GM23338 (cell line): ENCODE results near the gene AGXT2.

ENCODE experiments used
- CTCF ChIP-seq, 2 experiments: fragments of 200-600 bp in 1 of 2; sonication (generic) in 1 of 2; conservative IDR thresholded peaks; 2 replicates each; pipeline versions ENCODE4 v1.5.1 to v1.6.1; 2016 to 2017; ENCODE audit warnings: antibody characterized with exemption in 2 of 2, low read depth in 2 of 2, mild to moderate bottlenecking in 2 of 2, moderate library complexity in 1 of 2
- EZH2 ChIP-seq: fragments of 200-600 bp; sonication (generic); IDR thresholded peaks from one replicate; pipeline ENCODE4 v1.8.0; 2017; ENCODE audit warnings: antibody characterized with exemption, mild to moderate bottlenecking, low read depth; ENCODE audit not compliant: unreplicated experiment
- EZH2phosphoT487 ChIP-seq: fragments of 200-600 bp; sonication (generic); IDR thresholded peaks from one replicate; pipeline ENCODE4 v1.8.1; 2018; ENCODE audit warnings: antibody characterized with exemption; ENCODE audit not compliant: unreplicated experiment
- POLR2AphosphoS5 ChIP-seq: IDR thresholded peaks from 2 replicates; pipeline ENCODE4 v1.6.1; 2016; ENCODE audit warnings: antibody characterized with exemption, low read depth
- REST ChIP-seq: IDR thresholded peaks from one replicate; pipeline ENCODE4 v1.6.1; 2018; ENCODE audit warnings: antibody characterized with exemption; ENCODE audit not compliant: unreplicated experiment
- ZNF114 ChIP-seq: fragments of 250-450 bp; sonication (Bioruptor Pico); IDR thresholded peaks from 2 replicates; pipeline ENCODE4 v1.5.0; 2020; ENCODE audit warnings: mild to moderate bottlenecking, moderate library complexity
- ZNF331 ChIP-seq: fragments of 250-450 bp; sonication (Bioruptor Pico); IDR thresholded peaks from 2 replicates; pipeline ENCODE4 v1.5.0; 2020; ENCODE audit warnings: low read depth, mild to moderate bottlenecking, moderate library complexity

- TF ChIP-seq CTCF (conservative IDR thresholded peaks at IDR 0.05; ENCODE audit: low read depth in 2 of 2) (no peak), POLR2AphosphoS5 (no peak), EZH2phosphoT487 (no peak), REST (no peak), EZH2 (no peak), ZNF331 (CRISPR knock-in tag) (no peak), ZNF114 (CRISPR knock-in tag) (no peak)
Measured at GRCh38 chr5:35009019-35009418, 38.7 kb downstream of the AGXT2 start.
